Measurements from ENCODE around the gene RNF214. TPM values are rescaled to one million over a fixed set of nuclear protein-coding genes. Genes with fewer than 3 reads are reported as not detected.

RNF214 gene
- total and polyA plus RNA-seq, 2 of the 13 experiments (the other 11 are each of a cell fraction or from before 2014, with no cell fraction given) = 10.7 to 12.6 TPM

DNA sequence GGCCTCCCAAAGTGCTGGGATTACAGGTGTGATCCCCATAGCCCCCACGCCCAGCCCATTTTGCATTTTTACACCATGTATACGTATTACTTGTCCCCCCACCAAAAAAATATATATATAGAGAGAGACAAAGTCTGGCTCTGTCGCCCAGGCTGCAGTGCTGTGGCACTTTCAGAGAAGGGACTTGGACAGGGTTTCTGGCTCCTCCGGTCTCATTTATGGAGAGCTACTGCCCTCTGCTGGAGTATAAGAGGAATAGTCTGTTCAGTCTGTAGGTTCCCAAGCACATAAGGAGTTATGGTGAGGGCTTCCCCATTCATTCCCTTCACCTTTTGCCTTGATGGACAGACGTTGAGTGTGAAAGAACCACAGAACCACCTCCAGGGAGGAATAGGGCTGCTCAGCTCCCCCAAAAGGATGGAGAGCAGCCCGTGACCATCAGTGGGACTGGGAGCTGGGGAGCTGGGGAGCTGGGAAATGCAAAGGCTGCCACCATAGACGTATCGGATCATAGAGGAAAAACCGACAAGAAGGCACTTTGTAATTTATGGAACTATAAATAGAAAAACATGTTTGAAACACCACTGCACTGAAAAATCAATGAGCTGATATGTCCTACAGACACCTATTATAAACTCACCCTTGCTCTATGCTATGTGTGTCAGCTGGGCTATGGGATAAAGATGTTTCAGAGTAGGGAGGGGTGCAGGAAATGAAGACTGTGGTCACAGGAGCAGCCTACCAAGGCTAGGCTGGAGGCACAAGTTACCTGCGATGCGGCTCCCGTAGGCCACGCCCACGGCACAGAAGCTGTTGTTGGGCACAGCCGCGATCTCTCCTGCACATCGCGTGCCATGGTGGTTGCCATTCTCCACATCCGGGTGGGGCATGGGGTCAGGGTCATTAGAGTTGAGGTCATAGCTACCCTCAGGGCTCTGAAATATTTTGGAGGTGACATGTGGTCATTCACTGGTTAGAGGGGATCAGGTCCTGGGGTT, 5.8 kb upstream of the RNF214 start (continued):
- TF ChIP-seq, protein P1, sequence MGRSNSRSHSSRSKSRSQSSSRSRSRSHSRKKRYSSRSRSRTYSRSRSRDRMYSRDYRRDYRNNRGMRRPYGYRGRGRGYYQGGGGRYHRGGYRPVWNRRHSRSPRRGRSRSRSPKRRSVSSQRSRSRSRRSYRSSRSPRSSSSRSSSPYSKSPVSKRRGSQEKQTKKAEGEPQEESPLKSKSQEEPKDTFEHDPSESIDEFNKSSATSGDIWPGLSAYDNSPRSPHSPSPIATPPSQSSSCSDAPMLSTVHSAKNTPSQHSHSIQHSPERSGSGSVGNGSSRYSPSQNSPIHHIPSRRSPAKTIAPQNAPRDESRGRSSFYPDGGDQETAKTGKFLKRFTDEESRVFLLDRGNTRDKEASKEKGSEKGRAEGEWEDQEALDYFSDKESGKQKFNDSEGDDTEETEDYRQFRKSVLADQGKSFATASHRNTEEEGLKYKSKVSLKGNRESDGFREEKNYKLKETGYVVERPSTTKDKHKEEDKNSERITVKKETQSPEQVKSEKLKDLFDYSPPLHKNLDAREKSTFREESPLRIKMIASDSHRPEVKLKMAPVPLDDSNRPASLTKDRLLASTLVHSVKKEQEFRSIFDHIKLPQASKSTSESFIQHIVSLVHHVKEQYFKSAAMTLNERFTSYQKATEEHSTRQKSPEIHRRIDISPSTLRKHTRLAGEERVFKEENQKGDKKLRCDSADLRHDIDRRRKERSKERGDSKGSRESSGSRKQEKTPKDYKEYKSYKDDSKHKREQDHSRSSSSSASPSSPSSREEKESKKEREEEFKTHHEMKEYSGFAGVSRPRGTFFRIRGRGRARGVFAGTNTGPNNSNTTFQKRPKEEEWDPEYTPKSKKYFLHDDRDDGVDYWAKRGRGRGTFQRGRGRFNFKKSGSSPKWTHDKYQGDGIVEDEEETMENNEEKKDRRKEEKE (IDR thresholded peaks at IDR 0.05) = no peak
- no peak for TF ChIP-seq NFIB (CRISPR knock-in tag; IDR thresholded peaks at IDR 0.05; ENCODE audit: borderline replicate concordance)
- TF ChIP-seq, protein P2, sequence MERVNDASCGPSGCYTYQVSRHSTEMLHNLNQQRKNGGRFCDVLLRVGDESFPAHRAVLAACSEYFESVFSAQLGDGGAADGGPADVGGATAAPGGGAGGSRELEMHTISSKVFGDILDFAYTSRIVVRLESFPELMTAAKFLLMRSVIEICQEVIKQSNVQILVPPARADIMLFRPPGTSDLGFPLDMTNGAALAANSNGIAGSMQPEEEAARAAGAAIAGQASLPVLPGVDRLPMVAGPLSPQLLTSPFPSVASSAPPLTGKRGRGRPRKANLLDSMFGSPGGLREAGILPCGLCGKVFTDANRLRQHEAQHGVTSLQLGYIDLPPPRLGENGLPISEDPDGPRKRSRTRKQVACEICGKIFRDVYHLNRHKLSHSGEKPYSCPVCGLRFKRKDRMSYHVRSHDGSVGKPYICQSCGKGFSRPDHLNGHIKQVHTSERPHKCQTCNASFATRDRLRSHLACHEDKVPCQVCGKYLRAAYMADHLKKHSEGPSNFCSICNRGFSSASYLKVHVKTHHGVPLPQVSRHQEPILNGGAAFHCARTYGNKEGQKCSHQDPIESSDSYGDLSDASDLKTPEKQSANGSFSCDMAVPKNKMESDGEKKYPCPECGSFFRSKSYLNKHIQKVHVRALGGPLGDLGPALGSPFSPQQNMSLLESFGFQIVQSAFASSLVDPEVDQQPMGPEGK (CRISPR knock-in tag; IDR thresholded peaks at IDR 0.05) = no peak
- 0 out of 2 replicates have a peak, but pooled peaks have one; percentile 17 for TF ChIP-seq KMT2B (CRISPR knock-in tag; IDR thresholded peaks at IDR 0.05)
- TF ChIP-seq FOSL2 (CRISPR knock-in tag; IDR thresholded peaks at IDR 0.05) = no peak
- TF ChIP-seq, protein P3, sequence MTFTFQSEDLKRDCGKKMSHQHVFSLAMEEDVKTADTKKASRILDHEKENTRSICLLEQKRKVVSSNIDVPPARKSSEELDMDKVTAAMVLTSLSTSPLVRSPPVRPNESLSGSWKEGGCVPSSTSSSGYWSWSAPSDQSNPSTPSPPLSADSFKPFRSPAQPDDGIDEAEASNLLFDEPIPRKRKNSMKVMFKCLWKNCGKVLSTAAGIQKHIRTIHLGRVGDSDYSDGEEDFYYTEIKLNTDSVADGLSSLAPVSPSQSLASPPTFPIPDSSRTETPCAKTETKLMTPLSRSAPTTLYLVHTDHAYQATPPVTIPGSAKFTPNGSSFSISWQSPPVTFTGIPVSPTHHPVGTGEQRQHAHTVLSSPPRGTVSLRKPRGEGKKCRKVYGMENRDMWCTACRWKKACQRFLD (CRISPR knock-in tag; IDR thresholded peaks at IDR 0.05; ENCODE audit: borderline replicate concordance) = no peak
- no peak for TF ChIP-seq HOXA9 (CRISPR knock-in tag; IDR thresholded peaks at IDR 0.05; ENCODE audit: borderline replicate concordance)
- no peak for TF ChIP-seq SSRP1 (CRISPR knock-in tag; IDR thresholded peaks at IDR 0.05)
- TF ChIP-seq, protein P4, sequence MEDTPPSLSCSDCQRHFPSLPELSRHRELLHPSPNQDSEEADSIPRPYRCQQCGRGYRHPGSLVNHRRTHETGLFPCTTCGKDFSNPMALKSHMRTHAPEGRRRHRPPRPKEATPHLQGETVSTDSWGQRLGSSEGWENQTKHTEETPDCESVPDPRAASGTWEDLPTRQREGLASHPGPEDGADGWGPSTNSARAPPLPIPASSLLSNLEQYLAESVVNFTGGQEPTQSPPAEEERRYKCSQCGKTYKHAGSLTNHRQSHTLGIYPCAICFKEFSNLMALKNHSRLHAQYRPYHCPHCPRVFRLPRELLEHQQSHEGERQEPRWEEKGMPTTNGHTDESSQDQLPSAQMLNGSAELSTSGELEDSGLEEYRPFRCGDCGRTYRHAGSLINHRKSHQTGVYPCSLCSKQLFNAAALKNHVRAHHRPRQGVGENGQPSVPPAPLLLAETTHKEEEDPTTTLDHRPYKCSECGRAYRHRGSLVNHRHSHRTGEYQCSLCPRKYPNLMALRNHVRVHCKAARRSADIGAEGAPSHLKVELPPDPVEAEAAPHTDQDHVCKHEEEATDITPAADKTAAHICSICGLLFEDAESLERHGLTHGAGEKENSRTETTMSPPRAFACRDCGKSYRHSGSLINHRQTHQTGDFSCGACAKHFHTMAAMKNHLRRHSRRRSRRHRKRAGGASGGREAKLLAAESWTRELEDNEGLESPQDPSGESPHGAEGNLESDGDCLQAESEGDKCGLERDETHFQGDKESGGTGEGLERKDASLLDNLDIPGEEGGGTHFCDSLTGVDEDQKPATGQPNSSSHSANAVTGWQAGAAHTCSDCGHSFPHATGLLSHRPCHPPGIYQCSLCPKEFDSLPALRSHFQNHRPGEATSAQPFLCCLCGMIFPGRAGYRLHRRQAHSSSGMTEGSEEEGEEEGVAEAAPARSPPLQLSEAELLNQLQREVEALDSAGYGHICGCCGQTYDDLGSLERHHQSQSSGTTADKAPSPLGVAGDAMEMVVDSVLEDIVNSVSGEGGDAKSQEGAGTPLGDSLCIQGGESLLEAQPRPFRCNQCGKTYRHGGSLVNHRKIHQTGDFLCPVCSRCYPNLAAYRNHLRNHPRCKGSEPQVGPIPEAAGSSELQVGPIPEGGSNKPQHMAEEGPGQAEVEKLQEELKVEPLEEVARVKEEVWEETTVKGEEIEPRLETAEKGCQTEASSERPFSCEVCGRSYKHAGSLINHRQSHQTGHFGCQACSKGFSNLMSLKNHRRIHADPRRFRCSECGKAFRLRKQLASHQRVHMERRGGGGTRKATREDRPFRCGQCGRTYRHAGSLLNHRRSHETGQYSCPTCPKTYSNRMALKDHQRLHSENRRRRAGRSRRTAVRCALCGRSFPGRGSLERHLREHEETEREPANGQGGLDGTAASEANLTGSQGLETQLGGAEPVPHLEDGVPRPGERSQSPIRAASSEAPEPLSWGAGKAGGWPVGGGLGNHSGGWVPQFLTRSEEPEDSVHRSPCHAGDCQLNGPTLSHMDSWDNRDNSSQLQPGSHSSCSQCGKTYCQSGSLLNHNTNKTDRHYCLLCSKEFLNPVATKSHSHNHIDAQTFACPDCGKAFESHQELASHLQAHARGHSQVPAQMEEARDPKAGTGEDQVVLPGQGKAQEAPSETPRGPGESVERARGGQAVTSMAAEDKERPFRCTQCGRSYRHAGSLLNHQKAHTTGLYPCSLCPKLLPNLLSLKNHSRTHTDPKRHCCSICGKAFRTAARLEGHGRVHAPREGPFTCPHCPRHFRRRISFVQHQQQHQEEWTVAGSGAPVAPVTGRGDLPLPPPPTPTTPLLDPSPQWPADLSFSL (CRISPR knock-in tag; IDR thresholded peaks at IDR 0.05) = no peak
- TF ChIP-seq HHEX (CRISPR knock-in tag; IDR thresholded peaks at IDR 0.05) = no peak
- TF ChIP-seq THAP11 (CRISPR knock-in tag; IDR thresholded peaks at IDR 0.05) = no peak
- no peak for TF ChIP-seq GABPB1 (CRISPR knock-in tag; IDR thresholded peaks at IDR 0.05)
- TF ChIP-seq ZKSCAN1 (IDR thresholded peaks at IDR 0.05; ENCODE audit: low read length) = no peak
- no peak for TF ChIP-seq ZNF670 (CRISPR knock-in tag; IDR thresholded peaks at IDR 0.05; ENCODE audit: borderline replicate concordance)
- no peak for TF ChIP-seq ZNF776 (CRISPR knock-in tag; IDR thresholded peaks at IDR 0.05)

All from HepG2 (cell line).